AG09309 (cell line): ENCODE results near the gene OR9G1.

Source experiments
- DNase-seq: peaks from one replicate; pipeline ENCODE4 v3.0.0-alpha.2; 2010; ENCODE audit warnings: low read depth
- H3K4me3 ChIP-seq: 2 replicates; pipeline ENCODE4 v1.5.1; 2011; ENCODE audit warnings: mild to moderate bottlenecking, low read depth, low read length, moderate library complexity; ENCODE audit not compliant: control insufficient read depth
- CTCF ChIP-seq: IDR thresholded peaks from 2 replicates; pipeline ENCODE4 v1.5.1; 2011; ENCODE audit warnings: mild to moderate bottlenecking, low read depth, low read length, inconsistent platforms; ENCODE audit not compliant: insufficient read depth, control insufficient read depth; ENCODE audit errors: missing control alignments

The OR9G1 gene

GRCh38 chr11:56700242-56700913, 1.5 kb downstream of the OR9G1 start:
- DNase-seq, result no peak
- no peak for TF ChIP-seq CTCF
- no peak overlapping the region for H3K4me3 ChIP-seq

- TF ChIP-seq CTCF, result no peak
- no peak for DNase-seq
- no peak overlapping the region for H3K4me3 ChIP-seq
These were observed 2.1 kb downstream of the OR9G1 start for GRCh38 chr11:56700914-56701485.

- H3K4me3 ChIP-seq, result no peak overlapping the region
- no peak for TF ChIP-seq CTCF
- DNase-seq, result no peak
These were observed 7.0 kb downstream of the OR9G1 start for GRCh38 chr11:56705784-56706396.

- H3K4me3 ChIP-seq, result no peak overlapping the region
- no peak for DNase-seq
- no peak for TF ChIP-seq CTCF
These were observed 7.6 kb downstream of the OR9G1 start for GRCh38 chr11:56706486-56706885.

GRCh38 chr11:56714206-56714605, 15.3 kb downstream of the OR9G1 start:
- no peak for DNase-seq
- TF ChIP-seq CTCF, result no peak
- no peak overlapping the region for H3K4me3 ChIP-seq

GRCh38 chr11:56716379-56716854, 17.5 kb downstream of the OR9G1 start:
- TF ChIP-seq CTCF, result no peak
- no peak overlapping the region for H3K4me3 ChIP-seq
- DNase-seq, result no peak
